ENCODE measurements around the gene BCL3.
A peak's percentile ranks its signal among the peaks of the same experiment; 100 is the strongest.

Gene BCL3

DNA sequence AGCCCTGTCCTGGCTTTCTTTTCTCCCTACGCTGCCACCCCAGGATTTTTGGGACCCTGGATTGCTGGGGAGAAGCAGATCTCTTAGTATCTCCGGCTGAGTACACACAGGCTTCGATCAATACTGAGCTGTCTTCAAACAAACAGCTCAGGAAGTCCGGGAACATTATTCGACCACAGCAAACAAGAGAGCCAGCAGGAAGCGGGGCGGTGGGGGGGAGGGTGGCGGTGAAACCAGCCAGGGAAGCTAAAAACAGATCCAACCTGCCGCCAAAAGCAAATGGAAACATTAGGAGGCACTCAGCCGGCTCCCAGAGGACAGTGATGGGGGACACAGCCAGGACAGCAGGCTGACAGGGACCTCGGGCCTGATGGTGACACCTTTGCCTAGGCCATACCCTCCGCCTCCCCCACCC is 48.2 kb downstream of the BCL3 start:
- DNase-seq, result no peak

DNA sequence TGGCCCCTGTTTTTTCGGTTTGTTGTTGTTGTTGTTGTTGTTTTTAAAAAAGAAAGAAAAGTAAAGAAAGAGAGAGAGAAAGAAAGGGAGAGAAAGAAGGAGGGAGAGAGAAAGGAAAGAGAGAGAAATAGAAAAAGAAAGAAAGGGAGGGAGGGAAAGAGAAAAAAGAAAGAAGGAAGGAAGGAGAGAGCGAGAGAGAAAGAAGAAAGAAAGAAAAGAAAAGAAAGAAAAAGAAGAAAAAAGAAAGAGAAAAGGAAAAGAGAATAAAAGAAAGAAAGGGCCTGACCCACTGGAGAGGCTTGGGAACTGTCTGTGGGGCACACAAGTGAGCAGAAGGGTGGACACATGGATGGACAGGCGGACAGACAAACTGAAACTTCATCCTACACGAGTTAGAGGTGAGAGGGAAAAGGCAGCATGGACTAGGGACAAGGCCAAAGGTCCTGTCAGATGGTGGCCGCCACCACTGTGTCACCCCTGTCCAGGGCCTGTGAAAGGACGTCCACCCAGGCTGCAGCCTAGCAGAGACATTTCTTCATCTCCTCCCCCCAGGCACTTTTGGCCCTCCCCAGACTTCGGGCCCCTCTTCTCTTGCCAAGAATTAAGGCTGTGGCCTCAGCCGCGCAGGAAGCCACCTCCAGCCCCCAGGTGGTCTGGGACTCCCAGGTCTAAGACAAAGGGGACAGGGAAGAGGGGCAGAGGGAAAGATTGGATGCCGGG is 51.3 kb downstream of the BCL3 start:
- no peak for DNase-seq

DNA sequence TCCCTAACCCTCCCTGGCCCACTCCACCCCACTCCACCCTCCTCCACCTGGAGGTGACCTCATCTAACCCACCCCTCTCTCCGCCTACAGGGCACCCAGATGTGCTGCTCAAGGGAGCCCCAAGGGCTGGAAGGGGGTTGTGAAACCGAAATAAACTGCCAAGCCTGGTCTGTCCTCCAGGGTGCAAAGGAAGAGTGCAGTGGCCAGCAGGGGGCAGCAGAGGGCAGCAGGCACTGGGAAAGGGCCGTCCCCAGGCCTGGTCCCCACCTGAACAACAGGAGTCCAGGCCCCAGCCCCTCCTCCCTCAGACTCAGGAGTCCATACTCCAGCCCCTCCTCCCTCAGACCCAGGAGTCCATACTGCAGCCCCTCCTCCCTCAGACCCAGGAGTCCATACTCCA is 52.0 kb downstream of the BCL3 start:
- peak; percentile 65 to 83 for DNase-seq

DNA sequence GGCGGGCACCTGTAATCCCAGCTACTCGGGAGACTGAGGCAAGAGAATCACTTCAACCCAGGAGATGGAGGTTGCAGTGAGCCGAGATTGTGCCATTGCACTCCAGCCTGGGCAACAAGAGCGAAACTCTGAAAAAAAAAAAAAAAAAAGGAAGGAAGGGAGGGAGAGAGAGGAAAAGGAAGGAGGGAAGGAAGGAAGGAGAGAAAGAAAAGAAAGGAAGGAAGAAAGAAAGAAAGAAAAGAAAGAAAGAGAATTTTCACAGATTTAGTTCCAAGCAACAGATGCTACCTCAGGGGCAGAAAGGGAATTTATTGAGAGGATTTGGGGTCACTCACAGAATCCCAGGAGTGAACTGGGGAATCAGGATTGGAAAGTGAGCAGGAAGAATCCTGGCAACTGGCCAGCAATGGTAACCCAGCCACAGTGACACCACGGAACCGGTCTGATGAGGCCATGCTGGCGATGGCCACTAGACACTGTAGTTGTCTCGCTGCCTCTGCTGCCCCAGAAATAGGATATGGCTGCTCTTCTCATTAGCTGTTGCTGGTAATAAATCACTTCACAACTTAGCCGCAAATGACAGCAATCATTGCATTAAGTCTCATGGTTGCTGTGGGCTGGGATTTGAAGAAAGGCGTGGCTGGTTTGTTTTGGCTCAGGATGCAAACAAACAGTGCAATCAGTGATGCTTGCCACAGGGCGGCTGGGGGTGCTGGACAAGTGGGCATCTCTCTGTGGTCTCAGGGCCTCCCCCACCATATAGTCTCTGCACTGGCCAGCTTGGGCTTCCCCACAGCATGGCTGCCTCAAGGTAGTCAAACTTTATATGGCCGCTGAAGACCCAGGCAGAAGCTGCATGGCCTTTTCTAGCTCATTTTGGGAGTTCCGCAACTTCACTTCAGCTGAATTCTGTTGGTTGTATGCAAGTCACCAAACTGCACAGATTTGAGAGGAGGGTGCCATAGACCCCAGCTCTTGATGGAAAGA is 55.2 kb downstream of the BCL3 start:
- no peak for DNase-seq

DNA sequence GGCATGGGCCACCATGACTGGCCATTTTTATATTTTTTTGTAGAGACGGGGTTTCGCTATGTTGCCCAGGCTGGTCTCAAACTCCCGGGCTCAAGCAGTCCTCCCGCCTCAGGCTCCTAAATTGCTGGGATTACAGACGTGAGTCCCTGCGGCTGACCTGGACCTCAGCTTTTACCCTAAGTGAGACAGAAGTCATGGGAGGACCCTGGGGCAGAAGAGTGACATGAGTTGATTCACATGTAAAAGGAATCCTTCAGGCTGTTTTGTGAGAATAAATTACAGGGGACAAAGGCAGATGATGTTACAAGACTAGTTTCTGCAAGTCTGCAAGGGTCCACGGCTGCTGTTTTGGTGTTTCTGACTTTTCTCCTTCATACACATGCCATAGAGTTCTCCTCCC is 57.8 kb downstream of the BCL3 start:
- no peak for DNase-seq

DNA sequence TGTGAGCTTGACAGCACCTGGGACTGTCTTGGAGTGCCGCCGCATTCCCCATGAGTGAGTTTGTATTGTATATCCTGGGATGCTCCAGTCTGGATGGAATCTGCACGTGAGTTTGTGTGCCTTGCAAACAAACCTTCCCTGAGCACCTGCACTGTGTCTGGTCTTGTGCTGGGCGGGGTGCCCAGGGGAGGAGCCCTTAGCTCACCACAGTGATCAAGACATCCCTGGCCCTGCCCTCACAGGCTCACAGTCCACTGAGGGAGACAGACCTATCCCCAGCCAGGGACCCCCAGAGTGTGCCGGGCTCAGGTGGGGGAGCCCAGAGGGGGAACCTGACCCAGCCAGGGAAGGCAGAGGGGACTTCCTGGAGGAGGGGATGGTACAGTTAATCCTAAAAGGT is 58.7 kb downstream of the BCL3 start:
- no peak for DNase-seq

DNA sequence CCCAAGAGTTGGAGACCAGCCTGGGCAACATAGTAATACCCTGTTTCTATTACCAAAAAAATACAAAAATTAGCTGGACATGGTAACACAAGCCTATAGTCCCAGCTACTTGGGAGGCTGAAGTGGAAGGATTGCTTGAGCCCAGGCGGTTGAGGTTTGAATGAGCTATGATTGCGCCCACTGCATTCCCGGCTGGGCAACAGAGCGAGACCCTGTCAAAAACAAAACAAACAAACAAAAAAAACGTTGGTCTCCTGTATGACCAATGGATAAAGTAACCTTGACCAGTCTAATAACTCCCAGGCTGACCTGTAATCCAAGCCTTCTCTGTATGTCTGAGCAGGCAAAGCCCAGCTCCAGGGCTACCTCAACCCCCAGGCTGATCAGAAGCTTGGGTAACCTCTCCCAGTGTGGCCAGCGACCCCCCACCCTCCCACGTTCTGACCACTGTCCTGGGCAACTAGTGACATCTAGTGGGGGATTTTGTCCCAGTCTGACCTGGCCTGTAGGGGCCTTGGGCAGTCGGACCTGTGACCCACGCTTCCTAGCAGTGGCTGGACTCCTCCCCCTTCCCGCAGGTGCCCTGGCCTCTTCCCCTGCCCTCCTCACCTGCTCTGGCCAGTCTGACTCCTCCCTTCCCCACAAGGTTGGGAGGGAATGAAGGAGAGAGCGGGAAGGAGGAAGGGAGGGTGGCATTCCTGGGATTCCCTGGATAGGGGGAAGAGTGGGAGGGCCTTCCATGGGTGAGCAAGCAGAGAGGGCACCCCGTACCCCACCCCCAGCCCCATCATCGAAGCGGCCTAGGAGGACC is 59.3 kb downstream of the BCL3 start:
- no peak for DNase-seq

DNA sequence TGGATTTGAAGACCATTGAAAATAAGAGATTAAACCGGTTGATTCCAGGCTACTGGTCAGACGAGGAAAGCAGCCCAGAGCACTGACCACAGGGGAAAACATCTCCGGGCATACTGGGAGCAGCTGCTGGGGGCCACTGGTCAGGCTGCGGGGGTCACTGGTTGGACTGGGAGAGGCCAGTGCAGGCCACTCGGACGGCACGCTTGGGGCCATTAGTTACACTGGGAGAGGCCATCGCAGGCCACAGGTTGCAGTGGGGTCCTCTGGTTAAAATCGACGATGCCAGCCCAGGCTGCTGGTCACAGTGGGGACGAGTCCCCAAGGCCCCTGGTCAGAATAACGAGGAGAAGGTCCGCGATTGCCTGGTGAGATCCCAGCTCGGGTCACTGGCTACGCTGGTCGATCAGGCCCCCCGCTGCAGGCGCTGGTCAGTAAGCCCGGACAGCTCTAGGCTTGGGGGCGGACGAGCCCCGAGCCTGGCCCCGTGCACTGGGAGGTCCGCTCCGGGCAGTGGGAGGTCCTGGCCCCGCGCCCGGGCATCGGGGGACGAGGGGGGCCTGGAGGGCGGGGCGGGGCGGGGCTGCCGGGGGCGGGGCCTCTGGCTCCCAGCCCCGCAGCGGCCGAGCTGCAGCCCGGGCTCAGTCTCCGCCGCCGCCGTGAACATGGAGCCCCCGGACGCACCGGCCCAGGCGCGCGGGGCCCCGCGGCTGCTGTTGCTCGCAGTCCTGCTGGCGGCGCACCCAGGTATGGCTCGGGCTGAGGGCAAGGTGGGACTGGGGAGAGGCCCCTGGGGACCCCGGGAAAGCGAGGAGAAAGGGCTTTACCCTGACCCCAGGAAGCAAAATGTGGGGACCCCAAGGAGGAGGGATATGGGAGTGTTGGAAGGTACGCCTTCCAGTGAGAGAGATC is 60.2 kb downstream of the BCL3 start, which contains the start of gene BCAM:
Gene BCAM, plus strand, starts transcription at position 641 of the 909 bp plus-strand sequence. Its CDS starts 22 bp downstream, at position 663.
- peak in 1 of 2 experiments; percentile 5 for DNase-seq

Measured in stimulated activated CD4-positive, alpha-beta T cell treated with anti-CD3 and anti-CD28 coated beads, Interleukin-4, amount 100 ng/mL, for 4 hours (primary cell).